Activated naive CD4-positive, alpha-beta T cell treated with anti-CD3 and anti-CD28 coated beads, Interleukin-2, amount 50 U/mL, for 16 hours (primary cell): ENCODE results near the gene NPFFR1.
"Not testable (repeated sequence)": the region's sequence is repeated elsewhere in the genome, so short reads cannot be mapped to it uniquely, and the experiment has no call there.

Experiments used
- DNase-seq: peaks from one replicate; pipeline ENCODE4 v3.0.0-alpha.2; 2020

The NPFFR1 gene

GRCh38 chr10:70284542-70285475, 1.0 kb upstream of the NPFFR1 start:
- DNase-seq: no peak

- DNase-seq: no peak
Observed at GRCh38 chr10:70283071-70283444, 746 bp downstream of the NPFFR1 start.

- no peak for DNase-seq
Observed at GRCh38 chr10:70281609-70282008, 2.2 kb downstream of the NPFFR1 start.

- no peak for DNase-seq
Observed at GRCh38 chr10:70280099-70280498, 3.7 kb downstream of the NPFFR1 start.

GRCh38 chr10:70277396-70278030, 6.3 kb downstream of the NPFFR1 start:
- no peak for DNase-seq

- no peak for DNase-seq
Observed at GRCh38 chr10:70274643-70275042, 9.2 kb downstream of the NPFFR1 start.

GRCh38 chr10:70272925-70273316, 10.9 kb downstream of the NPFFR1 start:
- DNase-seq: no peak

GRCh38 chr10:70271996-70272924, 11.5 kb downstream of the NPFFR1 start:
- DNase-seq: no peak

- DNase-seq: no peak
Observed at GRCh38 chr10:70270952-70271351, 12.9 kb downstream of the NPFFR1 start.

GRCh38 chr10:70269741-70270140, 14.1 kb downstream of the NPFFR1 start:
- no peak for DNase-seq

GRCh38 chr10:70268376-70268775, 15.4 kb downstream of the NPFFR1 start:
- DNase-seq: no peak

- no peak for DNase-seq
Observed at GRCh38 chr10:70267161-70267933, 16.5 kb downstream of the NPFFR1 start.

- no peak for DNase-seq
Observed at GRCh38 chr10:70266701-70267100, 17.1 kb downstream of the NPFFR1 start.

GRCh38 chr10:70266056-70266455, 17.7 kb downstream of the NPFFR1 start:
- no peak for DNase-seq

- no peak for DNase-seq
Observed at GRCh38 chr10:70265032-70265689, 18.6 kb downstream of the NPFFR1 start.

GRCh38 chr10:70260734-70261133, 23.1 kb downstream of the NPFFR1 start:
- DNase-seq: no peak

- no peak for DNase-seq
Observed at GRCh38 chr10:70260259-70260658, 23.5 kb downstream of the NPFFR1 start.

GRCh38 chr10:70258216-70258615, 25.6 kb downstream of the NPFFR1 start:
- no peak for DNase-seq

GRCh38 chr10:70257816-70258215, 26.0 kb downstream of the NPFFR1 start:
- not testable (repeated sequence) for DNase-seq

- no peak for DNase-seq
Observed at GRCh38 chr10:70256463-70256862, 27.3 kb downstream of the NPFFR1 start.
